HG02885 (cell line): ENCODE data around the gene EMP1.
A peak's percentile ranks its signal among the peaks of the same experiment; 100 is the strongest.

ENCODE experiments used
- ATAC-seq: cut with Tn5 transposase; IDR thresholded peaks from one replicate; pipeline ENCODE4 v1.9.1; 2021; ENCODE audit warnings: mild to moderate bottlenecking; ENCODE audit not compliant: unreplicated experiment, poor library complexity

The EMP1 gene

GRCh38 chr12:13215056-13215455 lies 18.5 kb downstream of the EMP1 start:
- ATAC-seq, result no peak

- no peak for ATAC-seq
Observed at GRCh38 chr12:13218641-13219040, 22.1 kb downstream of the EMP1 start.

DNA sequence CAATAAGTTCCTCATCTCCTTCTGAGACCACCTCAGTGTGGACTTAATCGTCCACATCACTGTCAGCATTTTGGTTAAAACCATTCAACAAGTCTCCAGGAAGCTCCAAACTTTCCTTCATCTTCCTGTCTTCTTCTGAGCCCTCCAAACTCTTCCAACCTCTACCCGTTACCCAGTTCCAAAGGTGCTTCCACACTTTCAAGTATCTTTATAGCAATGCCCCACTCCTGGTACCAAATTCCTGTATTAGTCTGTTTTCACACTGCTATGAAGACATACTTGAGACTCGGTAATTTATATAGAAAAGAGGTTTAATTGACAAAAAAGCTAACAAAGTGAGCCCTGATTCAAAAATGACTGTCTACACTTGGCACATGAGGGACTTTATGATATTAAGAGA lies 22.8 kb downstream of the EMP1 start:
- ATAC-seq, result no peak

DNA sequence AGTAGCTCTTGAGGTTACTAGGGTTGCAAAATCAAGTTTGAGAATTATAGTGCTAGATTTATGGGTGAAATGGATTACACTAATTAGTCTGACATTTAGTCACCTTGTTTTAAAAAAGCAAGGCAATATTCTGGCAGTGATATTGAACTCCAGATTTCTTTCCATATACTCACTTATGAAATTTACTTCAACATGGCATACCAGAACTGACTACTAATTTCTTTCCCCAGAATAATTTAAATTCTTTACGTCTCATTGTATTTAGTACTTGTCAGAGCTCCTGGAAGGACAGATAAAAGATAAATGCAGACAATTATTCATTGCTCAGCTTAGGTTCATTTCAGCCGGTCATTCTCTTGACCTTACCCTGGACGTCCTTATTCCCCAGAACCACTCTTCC lies 24.3 kb downstream of the EMP1 start:
- ATAC-seq, result no peak

GRCh38 chr12:13222076-13222475 lies 25.6 kb downstream of the EMP1 start:
- no peak for ATAC-seq

DNA sequence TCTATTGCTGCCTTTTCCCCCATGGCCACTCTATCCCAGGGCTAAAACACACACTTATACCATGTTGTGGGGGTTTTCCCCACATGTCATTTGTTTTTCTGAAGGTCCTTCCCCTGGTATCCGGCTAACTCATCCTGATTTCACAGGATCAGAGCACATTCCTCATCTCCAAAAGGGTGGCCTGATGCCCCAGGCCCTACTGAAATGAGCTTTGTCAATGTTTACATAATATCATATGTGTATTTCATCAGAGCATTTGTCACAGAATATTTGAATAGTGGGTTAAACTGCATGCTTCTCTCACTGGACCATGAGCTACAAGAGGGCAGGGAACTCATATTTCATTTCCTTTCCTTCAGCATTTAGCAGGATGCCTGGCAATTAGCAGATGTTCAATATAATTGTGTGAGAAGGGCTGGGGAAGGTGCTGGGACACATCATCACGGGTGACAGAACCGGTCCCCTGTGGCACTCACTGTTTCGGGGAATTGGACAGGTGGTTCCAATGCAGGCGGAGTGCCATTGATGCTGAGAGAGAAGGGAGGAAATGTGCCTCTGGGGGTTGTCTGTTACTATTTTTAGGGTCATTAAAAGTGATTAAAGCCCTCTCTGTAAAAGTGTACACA lies 26.8 kb downstream of the EMP1 start:
- no peak for ATAC-seq

- no peak for ATAC-seq
Observed at GRCh38 chr12:13223941-13224340, 27.4 kb downstream of the EMP1 start.

DNA sequence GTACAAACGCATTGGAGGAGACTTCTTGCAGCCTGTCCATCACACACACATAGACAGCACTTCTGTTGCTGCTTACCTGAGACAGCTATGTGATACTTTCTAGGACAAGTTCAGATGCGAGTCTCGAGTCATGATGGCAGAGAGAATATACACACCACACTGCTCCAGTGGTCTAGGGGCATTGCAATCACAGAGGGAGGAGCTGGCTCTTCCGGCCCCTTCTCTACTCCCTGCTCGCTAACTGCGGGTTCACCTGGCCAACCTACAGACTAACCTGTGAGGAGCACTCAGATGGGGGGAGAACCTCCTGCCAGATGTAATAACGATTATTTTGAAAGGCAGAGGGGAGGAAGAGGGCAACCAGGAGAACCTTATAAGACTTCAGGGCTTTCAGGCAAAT lies 30.7 kb downstream of the EMP1 start:
- no peak for ATAC-seq

DNA sequence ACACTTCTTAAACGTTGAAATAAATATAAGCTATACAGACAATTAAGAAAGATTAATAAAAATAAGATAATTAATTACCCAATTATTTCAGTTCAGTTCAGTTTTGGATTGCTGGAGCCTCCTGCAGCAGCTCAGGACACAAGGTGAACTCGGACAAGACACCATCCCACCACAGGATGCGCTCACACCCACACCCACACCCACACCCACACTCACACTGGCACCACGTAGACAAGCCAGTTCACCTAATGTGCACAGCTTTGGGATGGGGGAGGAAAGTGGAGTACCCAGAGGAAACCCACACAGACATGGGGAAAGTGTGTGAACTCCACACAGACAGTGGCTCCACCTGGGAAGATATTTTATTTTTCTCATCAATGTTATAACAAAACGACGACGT lies 32.1 kb downstream of the EMP1 start:
- no peak for ATAC-seq

DNA sequence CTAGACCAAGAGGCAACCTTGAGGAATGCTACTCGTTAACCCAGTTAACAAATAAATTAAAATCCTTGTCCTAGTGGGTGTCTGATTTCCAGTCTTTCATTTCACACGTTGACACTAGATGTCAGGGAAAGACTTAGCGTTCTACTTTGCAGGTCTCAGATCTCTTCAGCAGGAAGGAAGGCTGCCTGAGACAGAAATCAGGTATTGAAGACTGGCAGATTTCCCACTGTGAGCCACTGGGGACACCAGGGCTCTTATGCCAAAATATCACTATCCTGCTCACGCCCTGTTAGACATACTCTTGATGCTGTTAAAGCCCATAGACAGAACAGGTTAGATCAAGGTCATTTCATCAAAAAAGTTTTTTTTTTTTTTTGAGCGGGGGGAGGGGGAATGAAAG lies 33.0 kb downstream of the EMP1 start:
- no peak for ATAC-seq

DNA sequence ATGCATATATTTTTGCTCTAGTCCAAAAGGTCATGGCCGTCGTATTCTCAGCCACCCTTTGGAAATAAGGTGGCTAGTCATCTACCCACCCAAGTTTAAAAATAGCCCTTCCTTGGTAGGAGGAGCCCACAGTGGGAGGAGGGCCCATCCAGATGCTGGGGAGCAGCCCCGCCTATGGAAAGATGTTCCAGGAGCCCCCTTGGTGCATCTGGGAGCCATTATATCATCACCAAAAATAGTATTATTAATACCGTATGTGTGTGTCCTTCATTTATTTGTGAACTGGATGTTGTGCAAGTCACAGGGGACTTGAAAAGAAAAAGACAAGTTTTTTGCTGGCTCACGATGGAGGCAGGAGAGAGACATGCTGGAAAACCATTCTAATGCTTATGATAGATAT lies 34.0 kb downstream of the EMP1 start:
- no peak for ATAC-seq

DNA sequence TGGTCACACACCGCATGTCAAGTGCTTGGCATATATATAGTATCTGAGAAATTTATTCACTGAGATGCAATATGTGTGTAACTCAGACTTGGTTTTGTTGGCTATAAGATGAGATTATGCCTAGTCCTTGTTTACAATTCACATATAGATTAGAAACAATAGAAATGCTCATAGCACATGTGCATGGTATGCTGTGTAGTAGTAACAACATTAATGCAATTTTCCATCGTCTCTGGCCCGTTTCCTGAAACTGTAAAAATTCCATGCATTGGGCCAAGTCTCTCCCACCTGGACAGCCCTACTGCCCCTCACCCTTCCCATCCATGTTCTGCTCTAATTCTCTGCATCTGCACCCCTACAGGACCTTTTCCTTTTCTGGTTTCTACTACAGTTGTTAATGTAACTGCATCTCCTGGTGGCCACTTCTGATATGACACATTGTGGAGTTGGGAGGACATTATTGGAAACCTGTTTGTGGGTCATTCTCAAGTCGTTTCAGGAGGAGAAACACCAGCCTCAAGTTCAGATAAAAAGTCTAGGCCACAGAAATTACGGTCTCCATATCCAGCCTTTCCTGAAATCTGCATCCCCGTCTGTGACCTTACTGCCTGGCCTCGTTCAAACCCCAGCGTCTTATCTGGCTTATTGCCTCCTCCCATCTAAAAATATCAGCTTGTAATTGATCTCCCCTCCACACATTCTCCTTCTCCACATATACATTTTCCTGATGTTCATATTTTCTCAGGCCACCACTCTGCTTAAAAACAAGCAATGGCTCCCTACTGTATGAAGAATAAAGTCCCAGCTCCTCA lies 37.5 kb downstream of the EMP1 start:
- ATAC-seq, result peak; percentile 64

DNA sequence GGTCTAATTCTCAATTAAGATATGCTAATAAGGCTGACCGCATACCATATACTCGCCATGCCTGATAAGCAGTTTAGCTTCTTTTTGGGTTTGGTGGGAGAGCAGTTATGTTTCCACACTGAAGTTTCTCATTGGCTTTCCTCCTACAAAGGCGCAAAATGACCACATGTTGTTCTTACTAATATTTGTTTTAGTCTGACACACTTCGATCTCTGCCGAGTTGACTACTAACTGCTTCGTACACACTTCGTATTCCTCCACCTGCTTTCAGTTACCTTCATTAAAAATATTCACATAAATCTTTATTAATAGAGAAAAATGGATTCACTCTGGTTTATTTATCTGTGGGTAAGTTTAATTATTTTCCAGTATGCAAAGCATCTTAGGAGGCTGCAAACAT lies 41.7 kb downstream of the EMP1 start:
- no peak for ATAC-seq

GRCh38 chr12:13241833-13242488 lies 45.4 kb downstream of the EMP1 start:
- no peak for ATAC-seq

DNA sequence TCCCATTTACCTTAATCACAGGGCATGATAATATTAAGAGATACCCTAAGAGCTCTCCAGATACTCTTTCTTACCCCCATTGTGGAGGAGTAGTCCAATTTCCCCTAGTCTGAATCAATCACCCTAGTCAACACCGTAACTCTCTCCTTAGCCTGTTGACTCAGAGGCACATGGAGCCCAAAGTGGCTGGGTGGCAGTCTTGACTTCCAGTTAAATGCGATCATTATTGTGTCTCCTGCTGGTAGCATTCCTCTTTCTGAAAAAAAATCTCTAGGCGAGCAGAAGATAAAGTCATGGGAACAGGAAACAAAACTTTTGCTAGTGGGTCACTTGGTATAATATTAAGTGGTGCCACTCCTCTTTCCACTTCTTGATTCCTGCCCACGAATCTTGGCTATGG lies 46.4 kb downstream of the EMP1 start:
- no peak for ATAC-seq

DNA sequence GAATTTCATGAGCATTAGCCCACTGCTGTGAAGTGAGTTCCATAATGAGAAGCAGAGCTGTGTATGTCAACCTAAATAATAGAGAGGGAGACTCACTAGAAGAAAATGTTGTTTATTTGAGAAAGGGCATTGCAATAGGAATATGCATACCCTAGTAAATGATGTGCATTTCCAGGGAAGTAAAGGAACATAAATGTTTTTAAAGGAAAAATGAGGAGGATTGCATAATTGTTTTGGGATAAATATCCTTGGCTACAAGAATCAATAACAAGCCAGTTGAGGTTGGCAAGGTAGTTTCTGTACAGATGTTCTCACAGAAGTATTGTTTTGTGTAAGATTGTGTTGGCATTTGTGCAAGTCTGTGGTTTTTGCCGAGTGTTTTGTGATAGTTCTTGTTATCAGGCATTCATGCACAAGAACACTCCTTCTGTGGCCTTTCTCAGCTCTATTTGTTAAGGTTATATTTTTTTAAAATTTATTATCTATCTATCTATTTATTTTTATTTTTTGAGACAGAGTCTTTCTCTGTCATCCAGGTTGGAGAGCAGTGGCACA lies 47.1 kb downstream of the EMP1 start:
- no peak for ATAC-seq

DNA sequence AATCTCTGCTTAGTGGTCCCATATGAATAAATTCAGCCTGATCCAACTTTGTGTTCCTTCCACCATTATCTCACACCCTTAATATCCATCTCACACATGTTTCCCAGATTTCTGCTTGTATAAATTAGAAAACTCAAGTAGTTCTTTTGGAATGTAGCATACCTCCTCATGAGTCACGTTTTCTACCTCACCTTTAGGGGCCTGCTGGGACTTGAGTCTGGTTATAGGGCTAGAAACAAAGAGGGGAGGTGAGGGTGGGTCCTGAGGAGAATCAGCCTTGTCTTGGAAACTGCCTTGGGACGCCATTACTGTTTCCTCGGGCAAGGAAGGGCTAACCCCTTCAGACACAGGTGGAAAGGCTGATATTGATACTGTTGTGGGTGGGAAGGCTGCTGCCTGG lies 51.1 kb downstream of the EMP1 start:
- no peak for ATAC-seq

- no peak for ATAC-seq
Observed at GRCh38 chr12:13248964-13249363, 52.4 kb downstream of the EMP1 start.

DNA sequence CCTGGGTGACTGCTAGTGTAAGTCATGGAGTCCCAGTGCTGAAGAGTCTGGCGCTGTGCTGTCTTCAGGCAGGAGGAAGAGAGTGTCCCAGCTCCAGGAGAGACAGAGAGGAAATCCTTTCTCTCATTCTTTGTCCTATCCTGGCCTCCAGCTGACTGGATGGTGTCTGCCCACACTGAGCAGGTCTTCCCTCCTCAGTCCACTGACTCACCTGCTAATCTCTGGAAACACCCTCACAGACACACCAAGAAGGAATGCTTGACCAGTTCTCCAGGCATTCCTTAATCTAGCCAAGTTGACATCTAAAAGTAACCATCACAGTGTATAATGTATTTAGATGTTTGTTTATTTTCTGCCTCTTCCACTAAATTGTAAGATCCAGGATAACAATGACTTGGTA lies 53.9 kb downstream of the EMP1 start:
- no peak for ATAC-seq

DNA sequence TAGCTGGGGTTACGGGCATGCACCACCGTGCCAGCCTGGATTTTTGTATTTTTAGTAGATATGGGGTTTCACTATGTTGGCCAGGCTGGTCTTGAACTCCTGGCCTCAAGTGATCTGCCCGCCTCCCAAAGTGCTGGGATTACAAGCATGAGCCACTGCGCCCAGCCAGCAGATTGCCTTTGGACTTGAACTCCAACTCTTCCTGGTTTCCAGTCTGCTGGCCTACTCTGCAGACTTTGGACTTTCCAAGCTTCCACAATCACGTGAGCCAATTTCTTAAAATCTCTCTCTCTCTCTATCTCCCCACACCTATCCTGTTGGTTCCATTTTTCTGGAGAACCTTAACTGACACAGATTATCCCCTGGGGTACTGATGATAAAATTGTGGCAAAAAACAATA lies 55.0 kb downstream of the EMP1 start:
- ATAC-seq, result no peak

- ATAC-seq, result no peak
Observed at GRCh38 chr12:13252024-13252423, 55.5 kb downstream of the EMP1 start.
